AG04450 (cell line): ENCODE measurements around the gene TMEM63B. TPM values are rescaled to one million over a fixed set of nuclear protein-coding genes. Genes with fewer than 3 reads are reported as not detected.

ENCODE experiments used
- CTCF ChIA-PET: fragments of 300-600, 350-600 bp; formaldehyde crosslinking; extraction: SDS; loops from one replicate; lab custom pipeline; 2022; ENCODE audit warnings: antibody characterized with exemption, inconsistent platforms; lab: Charles Lee
- POLR2A ChIA-PET: fragments of 350-600 bp; formaldehyde crosslinking; extraction: SDS; loops from one replicate; lab custom pipeline; 2021; ENCODE audit warnings: antibody characterized with exemption, inconsistent platforms; lab: Yijun Ruan, JAX
- DNase-seq: peaks from one replicate; pipeline ENCODE4 v3.0.0-alpha.2; 2011; ENCODE audit warnings: low read depth, low spot score
- H3K27ac ChIP-seq: one replicate; pipeline ENCODE4 v1.5.1; 2012; ENCODE audit warnings: low read depth, low read length, control low read depth
- H3K27me3 ChIP-seq: one replicate; pipeline ENCODE4 v1.6.0; 2012; ENCODE audit warnings: low read length; ENCODE audit not compliant: control insufficient read depth, insufficient read depth
- H3K4me3 ChIP-seq: 2 replicates; pipeline ENCODE4 v1.5.1; 2011; ENCODE audit warnings: mild to moderate bottlenecking, low read depth, low read length, control low read depth
- H3K9me3 ChIP-seq: 2 replicates; pipeline ENCODE4 v1.5.1; 2012; ENCODE audit warnings: low read length; ENCODE audit not compliant: control insufficient read depth, insufficient read depth
- CTCF ChIP-seq: IDR thresholded peaks from 2 replicates; pipeline ENCODE4 v1.5.1; 2011; ENCODE audit warnings: low read depth, low read length, control low read depth, inconsistent platforms
- polyA plus RNA-seq: library from polyadenylated mRNA; depleted of rRNA; stranded (reverse); fragments of >200 nt; gene quantifications from 2 replicates; pipeline ENCODE4 v1.2.3, GENCODE V29; 2011

The TMEM63B gene
- polyA plus RNA-seq, 1 experiment = 39.4 TPM

DNA sequence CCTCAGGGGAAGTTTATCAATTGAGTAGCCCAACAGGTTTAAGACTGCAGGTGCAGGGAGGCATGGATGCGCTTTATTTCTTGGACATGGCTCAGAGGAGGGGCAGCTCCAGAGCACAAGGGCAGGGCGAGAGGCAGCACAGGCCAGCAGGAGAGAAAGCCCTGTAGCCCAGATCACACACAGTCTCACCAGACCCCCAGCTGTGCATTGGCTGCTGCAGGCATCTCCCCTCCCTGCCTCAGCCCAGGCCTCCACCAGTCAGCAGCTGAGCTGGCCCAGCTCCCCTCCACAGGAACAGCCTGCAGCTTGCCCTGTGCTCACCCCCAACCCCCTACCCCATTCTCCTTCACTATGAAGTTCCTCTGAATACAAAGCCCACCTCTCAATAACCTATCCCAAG is 24.8 kb upstream of the TMEM63B start:
- TF ChIP-seq CTCF = no peak
- no peaks in the 10 kb centered on the region for H3K9me3 ChIP-seq
- ChIA-PET CTCF (interaction anchor here (0.9 to 1.1 kb wide), 2 partner anchors 132 to 154 kb away, joined by 3 read pairs; no protein-coding TSS in a partner anchor), POLR2A (interaction anchor here (0.7 kb wide), 2 partner anchors 49 to 1026 kb away, joined by 4 to 5 read pairs; partner anchors contain the start of gene PTK7)
- H3K27me3 ChIP-seq = no peaks in the 10 kb centered on the region
- H3K27ac ChIP-seq = no peak overlapping the region
- no peak for DNase-seq
- no peak overlapping the region for H3K4me3 ChIP-seq

GRCh38 chr6:44104481-44105021 is 22.8 kb upstream of the TMEM63B start:
- CTCF ChIA-PET = interaction anchor here (1.1 kb wide), 1 partner anchor 17 kb away, joined by 4 read pairs; no protein-coding TSS in a partner anchor

GRCh38 chr6:44105146-44105545 is 22.2 kb upstream of the TMEM63B start:
- Histone ChIP-seq H3K9me3 (no peaks in the 10 kb centered on the region), H3K4me3 (no peak overlapping the region), H3K27ac (no peak overlapping the region), H3K27me3 (no peaks in the 10 kb centered on the region)
- TF ChIP-seq CTCF = no peak
- POLR2A ChIA-PET = no interaction called here
- CTCF ChIA-PET = interaction anchor here (0.8 to 1.1 kb wide), 2 partner anchors 17 to 208 kb away, joined by 3 to 4 read pairs; partner anchors contain the start of gene AARS2
- no peak for DNase-seq

More at GRCh38 chr6:44104481-44105021, 22.8 kb upstream of the TMEM63B start:
- Histone ChIP-seq H3K4me3 (no peak overlapping the region), H3K27ac (no peak overlapping the region), H3K27me3 (no peaks in the 10 kb centered on the region), H3K9me3 (no peaks in the 10 kb centered on the region)
- no peak for TF ChIP-seq CTCF
- no peak for DNase-seq
- POLR2A ChIA-PET = no interaction called here

- Histone ChIP-seq H3K4me3 (no peak overlapping the region), H3K9me3 (no peaks in the 10 kb centered on the region), H3K27ac (no peak overlapping the region), H3K27me3 (no peaks in the 10 kb centered on the region)
- no peak for DNase-seq
- POLR2A ChIA-PET = no interaction called here
- TF ChIP-seq CTCF = no peak
- CTCF ChIA-PET = interaction anchor here (0.8 kb wide), 1 partner anchor 207 kb away, joined by 3 read pairs; the partner anchor contains the start of gene AARS2
Observed at GRCh38 chr6:44105993-44106740, 21.2 kb upstream of the TMEM63B start.

GRCh38 chr6:44107017-44107416 is 20.3 kb upstream of the TMEM63B start:
- TF ChIP-seq CTCF = no peak
- Histone ChIP-seq H3K27me3 (no peaks in the 10 kb centered on the region), H3K9me3 (no peaks in the 10 kb centered on the region), H3K27ac (no peak overlapping the region), H3K4me3 (no peak overlapping the region)
- DNase-seq = no peak
- ChIA-PET POLR2A (interaction anchor here (1.3 kb wide), 1 partner anchor 9 kb away, joined by 4 read pairs; no protein-coding TSS in a partner anchor), CTCF (interaction anchor here (1.6 kb wide), 1 partner anchor 338 kb away, joined by 3 read pairs; no protein-coding TSS in a partner anchor)
